ENCODE results near the gene ATP5PD.

ATP5PD gene

DNA sequence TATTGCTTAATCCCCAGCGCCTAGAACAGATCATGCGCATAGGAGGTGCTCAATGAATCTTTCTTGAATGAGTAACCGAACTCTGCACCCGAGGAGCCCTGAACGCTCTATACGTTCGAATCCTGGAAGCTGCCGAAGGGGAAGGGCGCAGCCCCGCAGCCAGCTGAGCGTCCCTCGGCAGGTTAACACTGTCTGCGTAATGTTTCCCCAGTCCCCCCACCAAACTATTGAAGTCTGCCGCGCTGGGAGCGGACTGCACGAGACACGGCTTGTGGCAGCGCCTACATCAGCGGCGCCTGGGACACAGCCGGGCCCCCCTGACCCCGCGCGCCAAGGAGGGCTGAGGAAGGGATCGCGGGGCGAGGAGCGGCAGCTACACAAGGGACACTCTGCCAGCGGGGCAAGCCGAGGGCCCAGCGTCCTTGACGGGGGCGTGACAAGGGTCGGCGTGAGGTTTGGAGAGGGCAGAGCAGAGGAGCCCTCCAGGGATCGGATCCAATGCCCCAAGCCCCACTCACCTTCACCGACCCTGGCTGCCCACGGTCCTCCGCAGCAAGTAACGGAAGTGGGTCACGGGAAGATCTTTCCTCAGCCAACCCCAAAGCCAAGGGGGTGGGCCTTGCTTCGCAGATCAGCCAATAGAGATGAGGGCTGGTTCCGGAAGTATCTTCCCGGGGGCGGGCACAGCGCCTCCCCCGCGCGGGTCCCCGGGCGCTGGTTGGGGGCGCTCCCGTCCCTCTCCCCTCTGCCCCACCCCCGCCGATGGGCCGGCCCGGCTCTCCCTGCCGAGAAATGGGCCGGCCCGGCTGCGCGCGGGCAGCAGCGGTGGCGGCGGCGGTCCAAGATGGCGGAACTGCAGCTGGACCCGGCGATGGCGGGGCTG is at the start of gene ATP5PD, which contains the start of gene KCTD2:
Gene ATP5PD, minus strand, starts transcription at position 563 of the 883 bp plus-strand sequence. CDS start 4,319 bp downstream, outside the sequence.
Gene KCTD2, plus strand, starts transcription at position 819 of the 883 bp plus-strand sequence. Its CDS starts 26 bp downstream, at position 845.
- peak within 1 kb of the TSS; percentile 94 for H3K4me3 ChIP-seq (ENCODE audit: low read depth, low read length)
- DNase-seq (ENCODE audit: low read depth), result peak; percentile 89

DNA sequence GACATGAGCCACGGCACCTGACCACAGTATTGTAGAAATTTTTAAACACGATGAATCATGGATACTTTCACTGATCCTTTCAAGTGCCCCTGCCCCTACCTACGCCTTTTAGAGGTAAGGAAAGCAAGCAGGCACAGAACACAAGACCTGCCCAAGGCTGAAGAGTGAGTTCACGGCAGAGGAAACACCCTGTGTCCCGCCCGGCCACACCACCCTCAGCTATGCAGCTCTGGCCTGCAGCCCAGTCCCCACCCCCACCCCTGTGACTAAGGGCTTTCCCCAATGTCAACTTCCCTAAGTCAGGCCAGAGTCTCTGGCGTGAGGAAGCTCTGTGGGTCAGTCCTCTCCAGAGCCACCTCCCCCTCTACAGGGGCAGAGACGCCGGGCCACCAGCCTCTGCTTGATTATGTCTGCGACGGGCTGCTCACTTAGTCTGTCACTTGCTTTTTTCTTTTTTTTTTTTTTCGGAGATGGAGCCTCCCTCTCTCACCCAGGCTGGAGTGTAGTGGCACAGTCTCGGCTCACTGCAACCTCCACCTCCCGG is 49.4 kb upstream of the ATP5PD start:
- no peak for DNase-seq (ENCODE audit: low read depth)

DNA sequence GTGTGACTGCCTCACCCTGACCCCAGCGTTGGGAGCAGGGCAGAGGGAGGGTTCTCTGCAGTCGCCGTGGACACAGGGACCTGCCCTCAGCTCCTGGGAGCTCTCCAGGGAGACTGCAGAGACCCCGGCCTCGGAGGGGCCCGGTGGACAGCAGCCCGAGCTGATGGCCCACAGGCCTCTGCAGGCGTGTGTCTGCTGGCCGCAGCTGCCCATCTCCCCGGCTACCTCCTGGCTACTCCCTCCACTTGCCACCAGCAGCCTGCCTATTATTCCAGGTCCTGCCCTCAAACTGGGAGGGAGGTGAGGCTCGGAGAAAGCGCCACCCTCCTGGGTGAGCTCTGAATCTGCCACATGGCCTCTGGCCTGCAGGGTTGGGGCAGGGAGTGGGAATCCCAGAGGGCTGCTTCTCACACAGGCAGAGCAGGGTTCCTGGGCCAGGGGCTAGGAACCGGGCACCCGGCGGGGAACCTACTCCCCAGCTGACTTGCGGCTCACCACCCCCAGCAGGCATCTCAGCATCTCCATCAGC is 48.2 kb upstream of the ATP5PD start:
- no peak for DNase-seq (ENCODE audit: low read depth)
- no peak overlapping the region for H3K4me3 ChIP-seq (ENCODE audit: low read depth, low read length)

More for the DNA sequence above, 49.4 kb upstream of the ATP5PD start:
- no peak overlapping the region for H3K4me3 ChIP-seq (ENCODE audit: low read depth, low read length)

DNA sequence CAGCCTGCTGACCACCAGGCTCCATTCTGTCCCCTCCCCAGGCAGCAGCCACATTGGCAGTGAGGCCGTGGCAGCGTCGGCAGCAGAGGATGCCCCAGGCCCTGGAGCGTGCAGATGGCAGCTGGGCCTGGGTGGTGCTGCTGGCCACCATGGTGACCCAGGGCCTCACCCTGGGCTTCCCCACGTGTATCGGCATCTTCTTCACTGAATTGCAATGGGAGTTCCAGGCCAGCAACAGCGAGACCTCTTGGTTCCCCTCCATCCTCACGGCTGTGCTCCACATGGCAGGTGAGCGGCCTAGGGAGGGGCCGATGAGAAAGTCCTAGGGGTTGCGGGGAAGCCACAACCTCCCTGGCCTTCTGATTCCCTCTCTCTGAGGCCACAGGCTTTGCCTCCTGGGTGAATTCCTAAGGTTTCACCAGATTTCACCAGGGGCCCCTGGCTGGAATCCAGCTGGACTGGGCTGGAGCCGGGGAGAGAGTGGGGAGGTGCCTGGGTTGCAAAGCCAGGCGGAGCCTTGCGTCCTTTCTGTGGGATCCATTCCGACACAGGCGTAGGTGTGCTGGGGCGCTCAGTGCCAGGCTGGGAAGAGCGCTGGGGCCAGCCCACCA is 46.9 kb upstream of the ATP5PD start:
- DNase-seq (ENCODE audit: low read depth), result no peak
- no peak overlapping the region for H3K4me3 ChIP-seq (ENCODE audit: low read depth, low read length)

DNA sequence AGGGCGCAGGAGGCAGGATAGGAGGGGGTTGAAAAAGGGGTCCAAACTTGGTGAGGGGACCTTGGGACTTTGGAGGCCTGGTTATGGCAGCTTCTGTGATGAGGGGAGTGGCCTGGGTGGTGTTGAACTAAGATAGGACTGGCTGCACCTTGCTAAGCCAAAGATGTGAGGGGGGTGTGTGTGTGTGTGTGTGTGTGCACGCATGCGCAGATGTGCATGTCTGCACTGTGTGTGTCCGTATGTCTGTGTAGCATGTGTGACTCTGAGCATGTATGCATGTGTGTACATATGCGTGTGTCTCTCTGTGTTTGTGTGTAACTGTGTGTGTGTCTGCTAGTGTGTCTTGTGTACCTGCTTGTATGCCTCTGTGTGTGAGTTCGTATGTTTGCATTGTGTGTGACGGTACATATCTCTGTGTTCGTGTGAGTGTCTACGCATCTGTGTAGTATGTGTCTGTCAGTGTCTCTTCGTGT is 45.1 kb upstream of the ATP5PD start:
- no peak for DNase-seq (ENCODE audit: low read depth)
- no peak overlapping the region for H3K4me3 ChIP-seq (ENCODE audit: low read depth, low read length)

DNA sequence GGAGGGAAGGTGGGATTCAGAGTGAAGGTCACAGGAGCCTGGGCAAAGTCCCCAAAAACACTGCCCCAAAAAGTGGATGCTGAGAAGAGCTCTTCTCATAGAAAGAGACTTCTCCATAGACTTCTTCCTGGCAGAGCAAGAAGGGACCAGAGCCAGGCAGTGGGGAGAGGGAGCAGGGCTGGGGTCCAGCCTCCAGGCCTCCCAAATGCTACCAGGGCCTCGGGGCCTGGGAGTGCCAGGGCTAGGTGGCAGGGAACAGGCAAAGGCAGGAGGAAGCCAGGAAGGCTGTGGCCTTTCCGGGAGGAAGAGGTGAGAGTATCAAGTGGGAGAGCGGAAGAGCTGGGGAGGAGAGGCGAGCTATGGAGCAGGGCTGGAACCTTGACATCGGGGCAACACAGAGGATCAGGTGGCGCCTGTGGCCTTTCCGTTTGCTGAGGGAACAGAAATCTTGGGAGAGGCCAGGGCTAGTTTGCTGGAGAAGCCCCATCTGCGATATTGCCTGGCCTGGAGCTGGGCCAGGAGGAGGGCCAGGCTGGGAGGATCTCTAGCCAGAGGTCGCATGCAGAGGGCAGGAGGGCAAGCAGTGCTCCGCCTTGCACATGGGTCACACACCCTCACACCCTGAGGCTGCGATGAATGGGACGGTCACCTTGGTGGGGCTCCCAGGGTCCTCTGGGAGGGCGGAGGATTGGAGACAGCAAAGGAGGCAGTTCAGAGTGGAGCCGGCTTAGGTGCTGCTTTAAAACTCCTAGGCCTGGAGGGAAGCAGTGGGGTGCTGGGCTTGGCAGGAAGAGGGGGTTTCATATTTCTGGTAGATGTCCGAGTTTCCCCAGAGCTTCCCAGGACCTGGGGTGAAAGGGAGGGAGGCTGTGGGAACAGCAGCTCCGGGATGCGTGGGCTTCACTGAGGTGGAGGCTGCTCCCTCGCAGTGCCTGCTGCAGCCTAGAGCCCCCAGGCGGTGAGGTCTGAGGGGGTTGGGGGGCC is 44.4 kb upstream of the ATP5PD start:
- no peak for DNase-seq (ENCODE audit: low read depth)
- H3K4me3 ChIP-seq (ENCODE audit: low read depth, low read length), result no peak overlapping the region

DNA sequence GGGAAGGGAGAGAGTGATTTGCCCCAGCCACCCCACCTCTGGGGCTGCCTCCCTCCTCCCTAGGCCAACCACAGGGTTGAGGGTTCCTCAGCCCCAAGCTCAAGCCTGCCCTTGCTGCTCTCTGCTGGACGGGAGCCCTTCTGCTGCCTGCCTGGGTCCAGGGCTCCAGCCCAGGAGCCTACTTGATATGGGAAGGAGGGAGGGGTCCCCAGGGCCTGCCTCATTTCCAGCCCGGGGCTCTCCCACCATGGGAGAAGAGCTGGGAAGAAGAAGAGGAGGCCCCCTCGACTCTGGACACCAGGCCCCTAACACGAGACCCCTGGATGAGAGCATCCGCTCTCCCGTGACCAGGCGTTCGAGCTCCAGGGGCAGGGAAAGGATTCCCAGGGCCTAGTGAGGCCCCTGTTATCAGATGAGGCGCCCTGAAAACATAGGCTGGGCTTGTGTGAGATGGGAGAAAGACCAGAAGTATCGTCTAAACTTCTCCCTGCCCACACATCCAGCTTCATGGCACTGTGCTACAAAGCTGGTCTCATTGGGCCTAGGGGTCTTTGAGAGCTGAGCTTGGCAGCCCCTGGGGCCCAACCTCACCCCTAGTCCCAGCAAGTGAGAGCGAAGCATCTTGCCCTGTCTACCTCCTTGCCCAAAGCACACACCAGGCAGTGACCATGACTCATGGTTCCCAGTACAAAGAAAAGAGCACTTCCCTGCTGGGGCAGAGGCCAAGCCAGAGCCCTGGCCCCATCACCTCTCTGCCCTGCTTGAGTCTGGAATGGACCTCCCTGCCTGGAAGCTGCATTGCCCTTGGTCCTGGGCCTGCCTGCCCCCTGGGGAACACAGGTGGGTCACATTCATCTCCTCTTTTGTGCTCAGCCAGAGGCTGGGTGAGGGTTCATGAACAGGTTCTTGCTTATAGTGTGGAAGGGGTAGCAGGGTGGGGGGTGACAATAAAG is 42.0 kb upstream of the ATP5PD start:
- no peak for DNase-seq (ENCODE audit: low read depth)
- H3K4me3 ChIP-seq (ENCODE audit: low read depth, low read length), result peak overlapping the region; percentile 57

DNA sequence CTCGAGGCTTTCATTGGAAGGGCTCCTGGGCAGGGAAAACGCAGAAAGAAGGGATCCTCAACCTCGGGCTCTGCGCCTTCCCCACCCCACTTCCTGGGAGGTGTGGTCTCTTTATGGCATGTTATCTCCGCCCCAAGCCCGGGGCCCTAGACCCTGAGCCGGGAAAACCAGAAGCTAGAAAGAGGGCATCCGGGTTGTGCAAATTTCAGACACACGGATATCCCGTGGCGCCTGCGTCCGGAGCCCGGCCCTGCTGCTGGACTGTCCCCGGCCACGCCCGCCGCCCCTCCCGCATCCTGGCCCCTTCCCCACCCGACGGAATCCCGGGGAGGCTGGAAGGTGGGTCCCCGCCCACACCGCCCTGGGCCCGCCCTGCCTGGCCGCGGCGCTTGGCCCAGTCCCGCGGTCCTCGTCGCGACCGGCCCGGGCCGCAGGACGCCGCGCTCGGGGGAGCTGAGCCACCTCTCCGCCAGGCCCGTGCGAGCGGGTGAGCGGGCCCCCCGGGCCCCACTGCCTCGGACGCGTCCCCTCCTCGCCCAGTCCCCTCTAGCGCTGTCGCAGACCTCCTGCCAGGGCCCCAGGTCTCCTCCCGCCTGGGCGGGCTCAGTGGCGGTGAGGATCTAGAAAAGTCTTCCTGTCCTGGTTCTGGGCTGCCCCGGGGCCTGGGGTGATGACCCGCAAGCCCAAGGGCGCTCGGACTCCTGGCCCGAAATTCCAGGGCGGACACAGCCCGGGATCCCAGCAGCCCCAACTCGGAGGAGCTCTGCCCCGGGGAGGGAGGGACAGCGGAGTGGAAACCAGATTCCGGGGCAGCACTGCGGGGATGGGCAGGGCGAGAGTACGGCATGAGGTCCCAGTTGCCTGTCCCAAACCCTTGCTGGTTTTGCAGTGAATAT is 41.0 kb upstream of the ATP5PD start, which contains the start of gene SLC16A5:
Gene SLC16A5, plus strand, starts transcription at position 397 of the 896 bp plus-strand sequence. CDS start 5,683 bp downstream, outside the sequence.
- peak within 1 kb of the TSS; percentile 57 for H3K4me3 ChIP-seq (ENCODE audit: low read depth, low read length)
- no peak for DNase-seq (ENCODE audit: low read depth)

DNA sequence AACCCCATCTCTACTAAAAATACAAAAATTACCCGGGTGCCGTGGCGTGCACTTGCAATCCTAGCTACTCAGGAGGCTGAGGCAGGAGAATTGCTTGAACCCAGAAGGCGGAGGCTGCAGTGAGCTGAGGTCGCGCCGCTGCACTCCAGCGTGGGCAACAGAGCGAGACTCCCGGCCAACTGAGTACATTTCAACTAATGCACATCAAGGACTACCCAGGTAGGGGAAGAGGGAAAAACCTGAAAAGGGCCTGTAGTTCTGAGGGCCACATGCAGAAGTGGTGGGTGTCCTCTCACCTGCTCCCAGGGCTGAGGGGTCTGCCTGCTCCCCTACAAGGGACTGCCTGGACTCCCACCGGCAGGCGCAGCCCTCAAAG is 40.4 kb upstream of the ATP5PD start:
- DNase-seq (ENCODE audit: low read depth), result no peak
- peak overlapping the region; percentile 57 for H3K4me3 ChIP-seq (ENCODE audit: low read depth, low read length)

DNA sequence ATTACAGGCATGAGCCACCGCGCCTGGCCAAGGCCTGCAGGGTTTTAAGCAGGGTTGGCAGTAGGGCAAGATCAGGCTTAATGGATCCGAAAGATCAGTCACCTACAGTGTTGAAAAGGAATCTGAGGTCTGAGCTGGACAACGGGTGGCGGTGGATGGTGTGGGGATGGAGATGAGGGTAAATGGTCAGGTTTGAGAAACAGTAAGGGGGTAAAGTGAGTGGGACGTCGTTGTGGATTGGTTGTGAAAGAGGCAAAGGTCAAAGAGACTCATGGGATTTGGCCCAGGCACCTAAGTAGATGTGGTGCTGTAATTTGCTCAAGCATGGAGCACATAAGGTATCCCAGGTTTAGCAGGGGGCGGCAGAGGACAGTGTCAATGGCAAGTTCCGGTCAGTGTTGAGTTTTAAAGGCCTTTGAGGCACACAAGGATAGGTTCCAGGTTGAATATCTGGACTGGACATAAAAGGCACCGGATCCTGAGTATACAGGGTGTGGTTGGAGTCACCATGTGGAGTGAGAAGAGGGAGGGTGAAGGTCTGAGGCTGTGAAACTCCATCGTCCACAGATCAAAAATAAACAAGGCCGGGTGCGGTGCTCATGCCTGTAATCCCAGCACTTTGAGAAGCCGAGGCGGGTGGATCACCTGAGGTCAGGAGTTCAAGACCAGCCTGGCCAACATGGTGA is 39.9 kb upstream of the ATP5PD start:
- no peak overlapping the region for H3K4me3 ChIP-seq (ENCODE audit: low read depth, low read length)
- DNase-seq (ENCODE audit: low read depth), result no peak

DNA sequence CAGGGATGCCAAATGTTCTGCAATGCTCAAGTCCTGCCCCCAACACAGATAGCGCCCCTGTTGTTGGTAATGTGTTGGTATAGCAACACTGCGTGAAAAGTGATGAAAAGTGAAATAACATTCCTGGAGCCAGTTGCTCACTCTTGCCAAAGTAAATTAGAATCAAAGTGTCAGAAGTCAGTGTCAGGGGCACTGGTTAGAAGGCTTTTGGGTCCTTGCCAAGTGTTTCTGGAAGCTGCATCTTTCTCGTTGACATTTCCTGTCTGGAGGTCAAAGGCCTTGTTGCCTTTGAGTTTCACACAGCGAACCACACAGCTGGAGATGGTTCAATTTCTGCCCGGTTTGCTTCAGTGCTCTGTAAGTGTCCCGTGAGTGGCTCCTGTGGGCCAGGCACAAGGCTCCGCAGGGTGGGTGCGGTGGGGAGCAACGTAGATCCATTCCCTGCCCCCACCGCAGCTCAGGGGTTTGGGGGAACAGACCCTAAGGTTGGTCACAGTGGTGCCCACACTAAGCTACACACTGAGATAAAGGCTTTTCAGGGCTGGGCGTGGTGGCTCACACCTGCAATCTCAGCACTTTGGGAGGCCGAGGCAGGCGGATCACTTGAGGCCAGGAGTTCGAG is 37.4 kb upstream of the ATP5PD start:
- no peak overlapping the region for H3K4me3 ChIP-seq (ENCODE audit: low read depth, low read length)
- DNase-seq (ENCODE audit: low read depth), result no peak

DNA sequence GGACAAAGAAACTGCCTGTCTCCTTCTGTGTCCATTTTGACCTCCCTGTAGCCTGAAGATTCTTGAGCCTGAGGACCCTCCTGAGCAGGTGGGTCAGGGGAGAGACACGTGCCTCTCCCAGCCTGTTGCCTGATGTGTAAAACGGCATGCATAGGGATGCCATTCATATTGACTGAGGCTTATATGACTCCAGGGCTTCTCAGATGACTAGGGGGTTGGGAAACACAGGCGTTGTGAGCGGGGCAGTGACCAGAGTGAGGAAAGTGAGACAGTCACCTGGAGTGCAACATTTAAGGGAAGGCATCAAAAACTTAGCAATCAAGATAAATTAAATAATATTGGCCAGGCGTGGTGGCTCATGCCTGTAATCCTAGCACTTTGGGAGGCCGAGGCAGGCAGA is 35.9 kb upstream of the ATP5PD start:
- no peak overlapping the region for H3K4me3 ChIP-seq (ENCODE audit: low read depth, low read length)
- DNase-seq (ENCODE audit: low read depth), result no peak

DNA sequence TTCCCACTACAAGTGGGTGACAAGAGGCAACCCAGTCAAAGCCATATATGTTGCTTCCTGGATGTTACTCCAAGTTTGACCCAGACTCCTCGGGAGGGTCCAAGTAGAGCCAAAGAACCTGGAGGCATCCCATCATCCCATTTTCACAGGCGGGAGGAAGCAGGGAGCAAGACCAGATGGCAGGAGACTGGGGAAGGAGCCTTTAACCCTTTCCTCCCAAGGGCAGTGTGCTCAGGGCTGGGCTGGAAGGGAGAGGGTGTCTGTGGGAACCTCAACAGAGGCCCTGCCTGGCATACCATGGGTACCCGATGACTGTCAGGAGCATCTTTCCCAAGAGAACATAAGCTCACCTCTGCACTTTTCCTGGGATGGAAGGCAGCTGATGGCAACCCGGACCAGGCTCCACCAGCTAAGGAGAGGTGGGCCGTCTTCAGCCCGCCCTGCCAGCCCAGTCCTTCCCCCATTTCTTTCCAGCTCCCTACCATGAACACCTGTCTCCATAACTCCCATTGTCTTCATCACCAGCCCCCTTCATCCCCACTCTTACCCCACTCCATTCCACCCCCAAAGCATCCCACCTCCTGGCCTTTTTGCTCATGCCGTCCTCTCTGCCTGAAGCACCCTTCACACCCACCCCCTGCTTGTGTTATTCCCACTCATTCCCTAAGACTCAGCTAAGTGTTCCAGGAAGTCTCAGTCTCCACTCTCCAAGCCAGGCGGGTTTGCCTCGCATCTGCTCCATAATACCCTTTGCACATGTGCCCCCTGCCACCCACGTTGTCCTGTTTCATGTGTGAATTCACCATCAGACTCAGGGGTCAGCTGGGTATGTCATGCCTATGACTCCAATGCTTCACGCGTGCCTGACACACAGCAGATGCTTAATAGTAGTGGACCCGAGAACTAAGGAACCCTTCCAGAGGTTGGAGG is 35.1 kb upstream of the ATP5PD start:
- no peak for DNase-seq (ENCODE audit: low read depth)
- no peak overlapping the region for H3K4me3 ChIP-seq (ENCODE audit: low read depth, low read length)

DNA sequence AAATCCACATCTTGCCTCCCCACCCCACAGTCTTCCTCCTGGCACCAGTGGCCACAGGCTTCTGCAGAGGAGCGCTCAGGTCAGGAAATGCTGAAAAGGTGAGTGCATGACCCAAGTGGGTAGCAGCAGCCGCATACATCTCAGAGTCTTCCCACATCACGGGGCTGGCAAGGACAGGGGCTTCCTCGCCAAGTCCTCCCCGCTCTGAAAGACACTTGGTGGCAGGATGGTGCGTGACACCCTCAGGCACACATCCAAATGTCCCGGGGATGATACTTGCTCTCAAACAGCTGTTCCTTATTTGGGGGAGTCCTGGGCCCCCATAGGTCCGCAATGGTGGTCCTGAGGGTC is 32.2 kb upstream of the ATP5PD start:
- no peak overlapping the region for H3K4me3 ChIP-seq (ENCODE audit: low read depth, low read length)
- DNase-seq (ENCODE audit: low read depth), result no peak

Measured in skeletal muscle cell (primary cell).